DMS53 treated with DMSO at 0.1 percent for 48 hours (cell line): ENCODE results near the gene PDK1.
A peak's percentile ranks its signal among the peaks of the same experiment; 100 is the strongest.
"Not testable (repeated sequence)": the region's sequence is repeated elsewhere in the genome, so short reads cannot be mapped to it uniquely, and the experiment has no call there.

ENCODE experiments used
- DNase-seq: peaks from one replicate; lab custom pipeline; 2025; ENCODE audit not compliant: unreplicated experiment; lab: John Stamatoyannopoulos, UW

Gene PDK1

DNA sequence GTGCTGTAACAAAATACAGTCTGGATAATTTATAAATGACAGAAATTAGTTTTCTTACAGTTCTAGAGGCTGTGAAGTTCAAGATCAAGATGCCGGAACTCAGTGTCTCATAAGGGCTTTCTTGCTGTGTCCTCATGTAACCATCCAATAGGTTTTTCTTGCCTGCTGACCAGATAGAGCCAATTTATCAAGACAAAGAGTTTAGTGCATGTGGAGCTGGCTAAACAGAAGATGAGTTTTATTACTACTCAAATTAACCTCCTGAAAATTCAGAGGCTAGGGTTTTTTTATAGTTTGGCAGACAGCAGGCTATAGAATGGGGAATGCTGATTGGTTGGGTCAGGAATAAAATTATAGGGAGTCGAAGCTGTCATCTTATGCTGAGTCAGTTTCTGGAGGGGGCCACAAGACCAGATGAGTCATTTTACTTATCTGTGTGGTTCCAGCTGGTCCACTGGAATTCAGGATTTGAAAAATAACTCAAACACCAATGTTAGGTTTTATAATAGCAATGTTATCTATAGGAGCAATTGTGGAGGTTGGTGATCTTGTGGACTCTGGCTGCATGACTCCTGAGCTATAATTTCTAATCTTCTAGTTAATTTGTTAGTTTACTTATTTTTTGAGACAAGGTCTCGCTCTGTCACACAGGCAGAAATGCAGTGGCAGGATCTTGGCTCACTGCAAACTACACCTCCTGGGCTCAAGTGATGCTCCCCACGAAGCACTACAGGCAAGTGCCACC is 3.2 kb upstream of the PDK1 start:
- DNase-seq = no peak

DNA sequence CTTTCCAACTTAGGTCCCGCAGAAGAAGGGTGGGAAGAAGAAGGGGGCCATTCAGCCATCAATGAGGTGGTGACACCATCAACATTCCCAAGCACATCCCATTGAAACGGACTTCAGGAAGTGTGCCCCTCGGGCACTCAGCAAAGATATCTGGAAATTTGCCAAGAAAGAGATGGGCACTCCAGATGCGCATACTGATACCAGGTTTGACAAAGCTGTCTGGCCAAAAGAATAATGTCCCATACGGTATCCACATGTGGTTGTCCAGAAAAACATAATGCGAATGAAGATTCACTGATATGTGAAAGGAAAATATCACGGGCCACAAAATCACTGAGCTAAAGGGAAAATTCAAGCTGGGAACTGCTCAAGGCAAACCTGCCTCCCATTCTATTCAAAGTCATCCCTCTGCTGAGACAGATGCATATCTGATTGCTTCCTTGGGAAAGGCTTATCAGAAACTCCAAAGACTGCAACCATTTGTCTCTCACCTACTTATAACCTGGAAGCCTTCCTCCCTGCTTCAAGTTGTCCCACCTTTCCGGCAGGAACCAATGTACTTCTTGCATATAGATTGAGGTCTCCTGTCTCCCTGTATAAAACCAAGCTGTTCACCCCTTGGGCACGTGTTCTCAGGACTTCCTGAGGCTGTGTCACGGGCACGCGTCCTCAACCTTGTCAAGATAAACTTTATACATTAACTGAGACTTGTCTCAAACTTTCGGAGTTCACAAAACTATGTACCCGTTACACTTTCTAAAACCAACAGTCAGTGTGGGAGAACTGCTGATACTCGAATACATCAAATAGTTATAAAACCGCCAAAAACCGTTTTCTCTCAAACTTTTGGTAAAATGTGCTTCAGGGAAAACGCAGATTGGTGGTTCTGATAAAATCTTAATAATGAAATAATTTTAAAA is 1.3 kb upstream of the PDK1 start:
- no peak for DNase-seq

DNA sequence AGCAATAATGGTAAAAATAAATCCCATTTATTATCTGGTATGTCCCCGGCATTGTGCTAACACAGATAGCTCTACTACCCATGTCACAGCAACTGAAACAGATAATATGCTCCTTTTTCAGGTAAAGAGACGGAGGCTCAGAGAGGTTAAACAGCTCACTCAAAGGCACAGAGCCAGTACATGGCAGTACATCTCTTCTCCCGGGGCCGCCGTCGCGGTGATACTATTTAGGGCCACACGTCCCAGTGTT is 693 bp upstream of the PDK1 start:
- DNase-seq = no peak

DNA sequence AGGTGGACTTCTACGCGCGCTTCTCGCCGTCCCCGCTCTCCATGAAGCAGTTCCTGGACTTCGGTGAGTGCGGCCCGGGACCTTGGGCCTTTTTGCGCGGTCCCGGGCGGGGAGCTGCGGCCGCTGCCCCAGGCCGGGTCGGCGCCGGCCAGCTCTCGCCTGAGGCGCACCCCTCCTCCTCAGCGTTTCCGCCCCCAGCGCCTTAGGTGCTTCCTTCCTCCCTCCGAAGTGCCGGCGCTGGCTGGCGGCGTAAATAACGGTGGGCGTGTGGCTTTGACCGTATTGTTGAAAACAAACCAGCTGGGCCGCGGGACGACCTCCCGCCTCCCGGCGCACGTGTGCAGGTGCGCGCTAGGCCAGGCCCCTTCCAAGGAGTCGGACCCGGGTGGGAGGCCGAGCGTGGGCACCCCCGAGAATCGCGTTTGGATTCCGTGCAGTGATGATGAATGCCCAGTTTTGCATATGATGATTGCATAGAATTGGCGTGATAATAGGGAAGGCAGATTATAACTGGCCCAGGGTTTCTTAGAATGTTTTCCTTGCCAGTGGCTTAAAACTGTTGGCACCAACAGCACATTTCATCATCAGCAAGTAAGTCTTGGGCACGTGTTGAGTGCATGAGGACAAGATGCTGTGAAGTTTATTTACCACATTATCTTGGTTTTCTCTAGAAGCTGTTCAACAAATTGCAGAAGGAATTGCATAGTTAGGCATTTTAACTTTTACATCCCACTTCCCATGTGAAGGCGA is 569 bp downstream of the PDK1 start:
- DNase-seq = peak; percentile 56

DNA sequence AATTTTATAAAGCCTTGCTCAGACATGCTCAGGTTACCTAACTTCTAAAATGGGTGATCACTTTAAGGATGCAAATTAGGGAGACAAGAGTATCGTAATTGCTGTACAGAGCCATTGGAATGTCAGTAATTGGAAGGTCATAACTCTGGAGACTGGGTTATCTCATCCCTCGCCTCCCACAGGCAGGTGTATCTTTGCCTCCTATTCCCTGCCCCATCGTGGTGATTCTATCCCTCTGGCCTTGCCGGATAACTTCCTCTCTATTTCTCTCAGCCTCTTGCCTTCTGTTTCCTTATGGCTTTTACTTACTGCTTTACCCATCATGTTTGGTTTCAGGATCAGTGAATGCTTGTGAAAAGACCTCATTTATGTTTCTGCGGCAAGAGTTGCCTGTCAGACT is 2.5 kb downstream of the PDK1 start:
- DNase-seq = no peak

DNA sequence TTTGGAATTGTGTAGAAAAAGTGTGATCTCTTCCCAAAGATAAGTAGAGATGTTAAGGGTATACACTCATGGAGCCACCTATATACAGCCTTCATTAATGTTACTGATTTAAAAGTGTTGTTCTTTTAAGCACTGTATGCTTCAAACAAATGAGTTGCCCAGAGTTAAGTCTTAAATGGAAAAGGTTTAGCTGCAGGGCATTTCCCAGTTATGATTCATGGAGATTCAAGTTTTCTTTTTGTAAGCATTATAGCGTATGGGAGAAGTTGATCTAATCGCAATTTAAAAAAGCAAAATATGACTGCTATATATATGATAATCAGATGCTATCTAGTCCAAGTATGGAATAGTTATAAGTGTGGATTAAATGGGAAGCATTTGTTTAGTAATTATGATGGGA is 4.8 kb downstream of the PDK1 start:
- DNase-seq = no peak

DNA sequence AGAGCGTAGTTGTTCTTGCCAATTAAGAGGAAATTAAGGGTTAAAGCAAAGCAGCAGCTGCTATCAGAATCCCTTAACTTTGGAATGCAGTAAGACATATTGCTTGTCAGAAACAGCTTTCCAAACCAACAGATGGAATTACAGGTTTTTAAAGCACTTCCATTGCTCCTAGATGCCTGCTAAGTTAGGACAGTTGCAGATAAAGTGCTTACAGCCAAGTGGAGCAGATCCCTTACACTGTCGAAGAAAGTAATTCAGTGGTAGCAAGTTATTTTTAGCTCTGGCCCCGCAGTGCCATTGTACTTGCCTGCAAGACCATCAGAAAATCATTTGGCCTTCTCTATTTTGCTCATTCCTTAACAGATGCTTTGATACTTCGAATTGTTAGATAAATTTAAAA is 5.4 kb downstream of the PDK1 start:
- no peak for DNase-seq

DNA sequence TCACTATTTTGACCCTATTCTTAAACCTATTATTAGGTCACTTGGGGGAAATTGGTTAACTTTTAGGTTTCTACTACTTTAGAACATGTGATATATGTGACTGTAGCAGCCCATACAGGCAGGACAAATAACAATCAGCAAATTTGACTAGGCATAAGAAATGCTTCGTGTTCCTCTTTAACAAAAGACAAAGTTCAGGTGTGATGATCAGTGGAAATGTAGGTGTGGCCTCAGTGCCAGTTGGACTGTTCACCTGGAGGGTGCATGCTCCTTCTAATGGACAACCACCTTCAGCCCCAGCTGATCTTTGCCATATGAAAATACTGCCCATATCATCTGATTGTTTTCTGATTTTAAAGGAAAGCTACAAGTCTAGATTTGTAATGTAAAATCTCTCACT is 6.4 kb downstream of the PDK1 start:
- DNase-seq = no peak

DNA sequence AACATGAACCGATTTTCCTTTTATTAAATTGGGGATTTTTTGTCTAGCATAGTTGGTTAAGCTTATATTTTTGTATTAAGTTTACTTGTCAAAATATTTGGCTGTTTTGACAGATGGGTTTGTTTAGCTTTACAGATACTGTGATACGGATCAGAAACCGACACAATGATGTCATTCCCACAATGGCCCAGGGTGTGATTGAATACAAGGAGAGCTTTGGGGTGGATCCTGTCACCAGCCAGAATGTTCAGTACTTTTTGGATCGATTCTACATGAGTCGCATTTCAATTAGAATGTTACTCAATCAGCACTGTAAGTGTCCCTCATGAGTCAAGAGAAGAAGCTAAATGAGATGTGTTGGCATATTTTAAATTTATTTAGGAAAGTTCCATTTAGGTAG is 8.5 kb downstream of the PDK1 start:
- no peak for DNase-seq

DNA sequence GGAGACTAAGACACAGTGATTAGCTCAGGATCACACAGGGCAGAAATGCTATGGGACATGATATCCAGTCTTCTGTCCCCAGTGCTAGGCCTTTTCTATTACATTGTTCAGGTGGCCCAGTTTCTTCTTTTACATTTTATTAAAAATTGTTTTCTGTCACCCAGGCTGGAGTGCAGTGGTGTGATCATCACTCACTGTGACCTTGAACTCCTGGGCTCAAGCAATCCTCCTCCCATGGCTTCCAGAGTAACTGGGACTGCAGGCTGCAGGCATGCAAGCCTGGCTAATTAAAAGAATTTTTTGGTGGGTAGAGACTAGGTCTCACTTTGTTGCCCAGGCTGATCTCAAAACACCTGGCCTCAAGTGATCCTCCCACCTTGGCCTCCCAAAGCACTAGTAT is 15.4 kb downstream of the PDK1 start:
- DNase-seq = no peak

DNA sequence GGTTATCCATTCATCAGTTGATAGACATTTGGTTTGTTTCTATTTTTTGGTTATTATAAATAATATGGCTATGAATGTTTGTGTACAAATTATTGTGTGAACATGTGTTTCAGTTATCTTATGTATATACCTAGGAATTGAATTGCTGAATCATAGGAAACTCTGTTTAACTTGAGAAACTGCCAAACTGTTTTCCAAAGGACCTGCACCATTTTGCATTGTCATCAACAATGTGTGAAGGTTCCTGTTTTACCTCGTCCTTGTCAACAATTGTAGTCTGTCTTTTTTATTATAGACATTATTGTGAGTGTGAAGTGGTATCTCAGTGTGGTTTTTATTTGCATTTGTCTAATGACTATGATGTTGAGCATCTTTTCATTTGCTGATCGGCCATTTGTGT is 17.1 kb downstream of the PDK1 start:
- peak; percentile 32 for DNase-seq

DNA sequence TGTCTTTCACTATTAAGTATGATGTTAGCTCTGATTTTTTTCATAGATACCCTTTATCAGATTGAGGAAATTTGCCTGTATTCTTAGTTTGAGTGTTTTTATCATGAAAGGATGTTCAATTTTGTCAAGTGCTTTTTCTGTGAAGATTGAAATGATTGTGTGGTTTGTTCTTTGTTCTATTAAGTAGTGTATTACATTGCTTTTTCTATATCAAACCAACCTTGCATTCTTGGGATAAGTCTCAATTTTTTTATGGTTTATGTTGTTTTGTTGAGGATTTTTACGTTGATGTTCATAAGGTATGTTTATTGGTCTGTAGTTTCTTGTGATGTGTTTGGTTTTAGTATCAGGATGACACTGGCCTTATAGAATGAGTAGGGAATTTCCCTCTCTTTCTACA is 19.1 kb downstream of the PDK1 start:
- no peak for DNase-seq

DNA sequence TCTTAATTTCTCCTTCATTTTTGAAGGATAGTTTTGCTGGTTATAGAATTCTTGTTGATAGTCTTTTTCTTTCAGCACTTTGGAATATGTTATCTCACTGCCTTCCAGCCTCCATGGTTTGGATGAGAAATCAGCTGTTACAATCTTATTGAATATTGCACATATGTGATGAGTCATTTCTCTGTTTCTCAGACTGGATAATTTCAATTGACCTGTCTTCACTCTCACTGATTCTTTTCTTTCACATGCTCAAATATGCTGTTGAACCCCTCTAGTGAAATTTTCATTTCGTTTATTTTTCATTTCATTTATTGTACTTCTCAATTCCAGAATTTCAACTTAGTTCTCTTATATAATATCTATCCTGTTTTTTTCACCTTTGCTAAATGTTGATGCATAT is 22.2 kb downstream of the PDK1 start:
- no peak for DNase-seq

DNA sequence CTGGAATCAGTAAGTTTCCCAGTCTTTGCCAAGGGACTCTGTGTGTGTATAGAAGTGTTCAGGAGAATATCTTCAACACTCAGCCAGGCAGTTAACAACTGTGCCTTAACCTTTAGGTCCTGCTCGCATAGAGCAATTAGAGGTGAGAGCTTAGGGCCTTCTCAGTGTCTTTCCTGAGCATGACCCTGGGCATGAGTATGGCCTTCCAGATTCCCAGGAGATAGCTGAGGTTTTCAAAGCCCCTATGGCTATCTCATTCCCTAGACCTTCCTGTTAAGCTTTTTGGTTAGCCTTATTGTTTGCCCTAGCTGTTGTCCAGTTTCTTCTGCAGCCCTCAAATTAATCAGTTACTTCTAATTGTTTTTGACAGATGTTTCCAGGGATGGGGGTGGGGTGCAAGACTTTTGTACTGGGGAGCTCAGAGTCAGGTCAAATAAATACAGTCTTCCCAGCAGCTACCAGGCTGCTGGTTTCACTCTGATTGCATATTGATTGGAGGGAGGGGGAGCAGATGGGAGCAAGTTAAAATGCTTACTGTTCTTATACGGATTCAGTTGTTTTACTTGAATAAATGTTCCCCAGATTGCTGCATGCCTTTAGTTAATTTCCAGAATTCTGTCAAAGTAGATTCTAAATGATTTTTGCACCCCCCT is 23.1 kb downstream of the PDK1 start:
- DNase-seq = no peak

DNA sequence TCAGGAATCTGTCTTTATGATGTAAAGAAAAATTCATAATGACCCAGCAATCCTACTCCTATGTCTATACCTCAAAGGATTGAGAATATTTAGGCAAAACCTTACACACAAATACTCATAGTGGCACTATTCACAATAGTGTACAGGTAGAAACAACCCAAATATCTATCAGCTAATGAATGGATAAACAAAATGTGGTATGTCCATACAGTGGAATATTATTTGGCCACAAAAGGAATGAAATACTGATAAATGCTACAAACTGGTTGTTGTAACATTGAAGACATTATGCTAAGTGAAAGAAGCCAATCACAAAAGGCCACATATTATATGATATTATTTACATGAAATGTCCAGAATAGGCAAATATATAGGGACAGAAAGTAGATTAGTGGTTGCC is 24.7 kb downstream of the PDK1 start:
- DNase-seq = no peak

DNA sequence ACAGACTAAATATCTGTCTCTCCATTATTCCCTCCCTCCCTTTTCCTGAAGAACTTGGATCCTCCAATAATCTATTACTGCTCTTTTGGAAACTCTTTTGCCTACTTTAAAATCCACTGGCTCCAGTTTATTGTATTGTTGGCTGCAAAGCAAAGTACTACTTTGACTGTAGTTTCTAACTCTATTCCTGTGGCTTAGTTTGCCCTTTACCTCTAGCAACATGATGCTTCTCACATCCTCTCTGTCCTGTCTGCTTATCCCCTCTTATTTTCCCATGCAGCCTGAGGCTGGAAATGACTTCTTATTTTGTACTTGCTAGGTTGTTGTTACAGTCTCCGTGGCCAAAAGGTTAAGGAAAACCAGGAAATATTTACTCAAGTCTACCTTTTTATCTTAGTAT is 26.8 kb downstream of the PDK1 start:
- no peak for DNase-seq

DNA sequence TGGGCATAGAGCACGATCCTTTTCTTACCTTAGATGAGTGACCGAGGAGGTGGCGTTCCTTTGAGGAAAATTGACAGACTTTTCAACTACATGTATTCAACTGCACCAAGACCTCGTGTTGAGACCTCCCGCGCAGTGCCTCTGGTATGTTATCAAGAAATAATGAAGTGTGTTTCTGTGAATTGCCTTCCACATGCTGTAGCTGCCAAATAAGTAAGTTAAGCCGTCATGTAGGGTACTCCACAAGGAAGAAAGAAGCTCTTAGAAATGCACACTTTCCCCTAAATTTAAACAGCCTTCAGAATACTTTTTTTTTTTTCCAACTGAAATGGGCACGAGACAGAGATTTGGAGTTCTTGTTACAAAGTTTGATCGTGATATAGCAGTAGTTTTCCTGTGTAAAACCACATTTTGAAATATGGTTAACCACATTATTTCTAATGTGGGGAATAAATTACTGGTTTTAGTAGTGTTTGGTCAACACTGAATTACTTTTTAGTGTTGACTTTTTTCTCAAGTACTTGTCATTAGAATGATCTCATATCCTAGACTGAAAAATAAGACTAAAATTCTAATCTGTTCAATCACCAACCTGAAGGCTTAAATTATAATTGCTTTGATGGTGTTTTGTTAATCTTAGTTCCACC is 30.5 kb downstream of the PDK1 start:
- no peak for DNase-seq

DNA sequence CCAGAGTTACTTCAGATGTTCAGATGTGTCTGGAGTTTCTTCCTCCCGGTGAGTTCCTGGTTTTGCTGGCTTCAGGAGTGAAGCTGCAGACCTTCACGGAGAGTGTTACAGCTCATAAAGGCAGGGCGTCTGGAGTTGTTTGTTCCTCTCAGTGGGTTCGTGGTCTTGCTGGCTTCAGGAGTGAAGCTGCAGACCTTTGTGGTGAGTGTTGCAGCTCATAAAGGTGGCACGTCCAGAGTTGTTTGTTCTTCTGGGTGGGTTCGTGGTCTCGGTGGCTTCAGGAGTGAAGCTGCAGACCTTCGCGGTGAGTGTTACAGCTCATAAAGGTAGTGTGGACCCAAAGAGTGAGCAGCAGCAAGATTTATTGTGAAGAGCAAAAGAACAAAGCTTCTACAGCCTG is 31.3 kb downstream of the PDK1 start:
- not testable (repeated sequence) for DNase-seq

DNA sequence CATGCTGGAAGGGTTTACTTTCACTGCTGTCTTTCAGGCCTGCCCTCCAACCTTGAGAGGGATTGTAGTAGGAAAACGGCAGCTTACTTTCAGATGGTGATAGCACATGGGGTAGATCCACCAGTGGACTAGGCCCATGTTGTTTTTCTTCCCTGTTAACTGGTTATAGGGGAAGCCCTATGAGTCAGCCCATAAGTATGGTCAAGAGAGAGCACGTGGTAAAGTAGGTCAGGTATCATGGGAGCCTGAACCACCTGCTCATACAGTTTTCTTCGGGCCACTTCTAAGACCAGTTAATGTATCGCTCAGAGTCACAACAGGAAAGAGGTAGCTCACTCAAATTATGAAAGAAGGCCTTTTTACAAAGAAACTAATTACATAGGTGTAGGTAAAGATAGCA is 33.0 kb downstream of the PDK1 start:
- peak; percentile 88 for DNase-seq

DNA sequence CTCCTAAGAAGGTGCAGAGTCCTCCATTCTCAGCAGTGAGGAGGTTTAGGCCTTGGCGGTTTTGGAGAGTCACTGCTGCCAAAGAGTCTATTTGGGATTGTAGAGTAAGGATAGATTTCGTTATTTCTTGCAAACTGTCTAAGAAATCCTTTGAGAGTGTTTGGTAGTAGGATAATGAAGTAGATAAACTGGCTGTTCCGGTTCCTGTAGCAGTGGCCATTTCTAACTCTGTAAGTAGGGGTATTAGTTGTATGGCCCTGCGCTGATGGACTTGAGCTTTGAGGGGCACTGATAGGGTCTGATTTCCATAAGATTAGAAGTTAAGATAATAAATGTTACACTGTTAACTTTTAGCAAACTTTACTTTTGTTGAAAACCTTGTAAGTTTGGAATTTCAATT is 35.5 kb downstream of the PDK1 start:
- DNase-seq = not testable (repeated sequence)

DNA sequence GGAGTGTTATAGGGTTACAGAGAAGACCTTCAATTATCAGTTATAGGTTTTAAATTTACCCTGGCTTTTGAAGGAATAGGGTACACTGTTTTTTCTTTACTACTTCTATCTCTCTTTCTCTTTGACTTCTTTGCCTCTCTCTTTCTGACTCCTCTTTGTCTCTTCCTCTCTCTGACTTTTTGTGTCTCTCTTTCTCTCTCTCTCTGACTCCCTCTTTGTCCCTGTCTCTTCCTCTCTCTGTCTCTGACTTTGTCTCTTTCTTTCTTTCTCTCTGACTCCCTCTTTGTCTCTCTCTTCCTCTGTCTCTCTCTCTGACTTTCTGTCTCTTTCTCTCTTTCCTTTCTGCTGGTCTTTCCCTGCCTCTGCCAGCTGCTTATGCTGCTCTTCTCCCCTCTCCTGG is 36.3 kb downstream of the PDK1 start:
- not testable (repeated sequence) for DNase-seq
